ENCODE results near the gene NRXN2.
A peak's percentile ranks its signal among the peaks of the same experiment; 100 is the strongest.

Gene NRXN2

DNA sequence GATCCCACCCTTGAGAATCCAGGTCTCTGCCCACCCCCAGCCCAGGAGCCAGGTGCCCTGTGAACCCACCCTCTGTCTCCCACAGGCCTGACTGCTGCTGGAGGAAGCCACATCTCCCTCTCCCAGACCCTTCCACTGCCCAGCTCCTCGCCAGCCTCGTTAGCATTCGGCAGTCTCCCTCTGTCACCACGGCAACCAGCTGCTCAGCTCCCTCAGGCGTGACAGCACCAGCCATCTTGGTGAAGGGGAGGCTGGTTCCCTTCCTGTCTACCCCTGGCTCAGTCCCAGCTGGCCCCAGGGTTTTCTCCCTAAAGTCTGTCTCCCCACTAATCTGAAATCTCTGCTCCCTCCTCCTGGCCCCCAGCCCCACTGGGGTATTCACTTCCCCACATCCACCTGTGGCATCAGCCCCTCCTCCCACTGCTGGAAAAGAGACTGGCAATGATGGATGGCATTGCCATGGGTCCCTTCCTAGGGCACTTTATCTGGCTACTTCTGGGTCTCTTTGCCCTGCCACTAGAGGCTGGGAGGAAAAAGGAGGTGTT is 28.1 kb downstream of the NRXN2 start:
- no peak for DNase-seq

DNA sequence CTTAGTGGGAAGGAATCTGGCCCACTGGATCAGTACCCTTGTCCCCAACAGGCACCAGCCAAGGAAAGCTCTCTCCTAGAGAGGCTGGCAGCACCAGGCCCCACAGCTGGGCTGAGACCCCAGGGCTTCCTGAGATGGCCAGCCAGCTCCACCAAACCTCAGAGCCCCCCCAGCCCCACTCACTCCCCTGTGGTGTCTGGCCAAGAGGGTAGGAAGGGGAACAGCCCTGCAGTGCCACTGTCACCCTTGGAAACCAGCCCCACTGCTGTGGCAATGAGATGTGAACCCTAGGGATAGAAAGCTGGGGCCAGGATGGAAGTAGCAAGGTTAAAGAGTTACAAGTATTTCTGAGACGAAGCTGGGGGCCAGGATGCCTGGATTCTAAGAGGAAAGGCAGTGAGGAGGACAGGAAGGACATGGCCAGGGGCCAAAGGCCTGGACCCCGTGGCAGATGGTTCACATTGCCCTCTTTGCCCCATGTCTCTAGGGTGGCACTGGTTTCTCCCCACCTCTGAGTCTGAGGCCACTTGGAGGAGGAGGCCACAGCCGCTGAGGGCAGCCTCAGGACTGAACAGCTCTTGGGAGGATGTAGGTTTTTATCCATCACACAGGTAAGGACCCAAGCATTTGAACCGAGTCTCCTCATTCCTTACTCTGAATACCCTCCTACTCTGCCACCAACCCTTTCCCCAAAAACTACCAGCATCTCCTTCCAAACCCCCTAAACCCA is 28.8 kb downstream of the NRXN2 start:
- DNase-seq, result no peak

DNA sequence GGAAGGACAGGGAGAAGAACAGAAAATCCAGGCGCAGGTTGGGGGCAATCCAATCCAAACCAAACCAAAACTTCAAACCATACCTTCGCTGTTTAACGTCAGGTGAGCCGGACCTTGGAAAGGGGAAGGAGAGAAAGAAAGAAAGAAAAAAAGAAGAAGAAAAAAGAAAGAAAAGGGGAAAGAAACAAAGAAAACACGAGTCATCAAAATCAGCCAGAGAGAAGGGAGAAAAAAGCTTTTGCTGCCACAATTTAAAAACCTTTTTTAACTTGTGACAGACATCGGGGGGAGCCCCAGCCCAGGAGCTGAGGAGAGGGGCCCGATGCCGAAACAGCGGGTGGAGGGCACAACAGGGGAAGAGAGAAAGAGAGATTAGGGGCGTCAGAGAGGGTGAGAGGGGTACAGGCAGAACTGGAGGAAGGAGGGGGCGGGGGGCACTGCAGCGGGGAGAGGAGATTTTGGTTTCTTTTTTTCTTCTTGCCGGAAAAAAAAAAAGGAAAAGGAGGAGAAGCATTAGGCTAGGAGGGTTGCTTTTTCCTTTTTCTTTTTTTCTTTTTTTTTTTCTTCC is 30.1 kb downstream of the NRXN2 start:
- no peak for DNase-seq

DNA sequence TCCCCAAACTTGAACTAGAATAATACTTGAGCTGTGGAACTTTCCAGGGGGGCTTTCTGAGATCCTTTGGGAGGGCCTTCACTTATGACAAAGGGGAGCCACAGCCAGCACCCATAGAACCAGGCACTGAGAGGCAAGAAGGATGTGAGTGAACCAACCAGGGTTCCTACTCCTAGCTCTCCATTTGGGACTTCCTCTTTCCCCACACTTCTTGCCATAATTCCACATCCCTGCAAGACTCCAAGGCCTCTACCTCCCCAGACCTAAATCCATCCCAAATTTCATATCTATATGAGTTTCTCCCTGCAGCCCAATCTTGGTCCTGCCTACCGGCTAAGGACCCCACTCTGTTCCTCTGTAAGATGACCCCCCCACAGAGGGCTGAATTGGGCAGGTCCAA is 31.5 kb downstream of the NRXN2 start:
- DNase-seq, result no peak

DNA sequence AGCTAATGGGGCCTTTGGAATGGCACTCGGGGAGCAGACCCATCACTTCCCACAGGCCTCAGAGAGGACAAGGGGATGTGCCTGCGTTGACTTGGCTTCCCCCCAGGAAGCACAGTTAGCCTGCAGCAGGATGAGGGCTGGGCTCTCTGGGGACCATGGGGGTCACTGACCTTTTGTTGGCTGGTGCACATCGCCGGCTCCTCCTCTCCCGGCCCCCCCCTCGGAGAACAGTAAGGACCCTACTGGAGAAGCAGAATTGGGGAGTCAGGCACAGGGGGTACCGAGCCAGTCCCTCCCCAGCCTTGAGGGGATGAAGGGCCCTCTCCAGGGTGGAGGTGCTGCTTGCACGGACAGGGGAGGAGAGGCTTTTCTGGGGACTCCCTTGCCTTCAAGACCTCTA is 32.8 kb downstream of the NRXN2 start:
- DNase-seq, result no peak

DNA sequence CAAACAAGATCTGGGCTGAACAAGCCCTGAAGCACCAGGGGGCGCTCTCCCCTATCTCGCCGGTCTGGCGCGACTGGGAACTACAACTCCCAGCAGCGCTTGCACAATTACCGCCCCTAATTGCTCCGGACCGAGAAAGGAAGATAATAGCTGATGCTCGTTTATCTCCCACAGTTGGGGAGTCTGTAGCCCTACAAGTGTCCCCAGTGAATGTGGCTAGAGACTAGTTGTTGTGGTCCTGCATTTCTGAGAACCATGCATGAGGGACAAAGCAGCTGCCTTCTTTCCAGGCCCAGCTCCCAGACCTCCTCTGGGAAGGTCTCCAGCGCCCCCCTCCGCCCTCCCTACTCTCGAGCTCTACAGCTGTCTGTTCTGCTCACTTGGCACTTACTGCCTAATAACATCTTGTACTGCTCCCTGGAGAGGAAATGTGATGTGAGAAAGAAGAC is 34.4 kb downstream of the NRXN2 start:
- peak; percentile 88 for DNase-seq

DNA sequence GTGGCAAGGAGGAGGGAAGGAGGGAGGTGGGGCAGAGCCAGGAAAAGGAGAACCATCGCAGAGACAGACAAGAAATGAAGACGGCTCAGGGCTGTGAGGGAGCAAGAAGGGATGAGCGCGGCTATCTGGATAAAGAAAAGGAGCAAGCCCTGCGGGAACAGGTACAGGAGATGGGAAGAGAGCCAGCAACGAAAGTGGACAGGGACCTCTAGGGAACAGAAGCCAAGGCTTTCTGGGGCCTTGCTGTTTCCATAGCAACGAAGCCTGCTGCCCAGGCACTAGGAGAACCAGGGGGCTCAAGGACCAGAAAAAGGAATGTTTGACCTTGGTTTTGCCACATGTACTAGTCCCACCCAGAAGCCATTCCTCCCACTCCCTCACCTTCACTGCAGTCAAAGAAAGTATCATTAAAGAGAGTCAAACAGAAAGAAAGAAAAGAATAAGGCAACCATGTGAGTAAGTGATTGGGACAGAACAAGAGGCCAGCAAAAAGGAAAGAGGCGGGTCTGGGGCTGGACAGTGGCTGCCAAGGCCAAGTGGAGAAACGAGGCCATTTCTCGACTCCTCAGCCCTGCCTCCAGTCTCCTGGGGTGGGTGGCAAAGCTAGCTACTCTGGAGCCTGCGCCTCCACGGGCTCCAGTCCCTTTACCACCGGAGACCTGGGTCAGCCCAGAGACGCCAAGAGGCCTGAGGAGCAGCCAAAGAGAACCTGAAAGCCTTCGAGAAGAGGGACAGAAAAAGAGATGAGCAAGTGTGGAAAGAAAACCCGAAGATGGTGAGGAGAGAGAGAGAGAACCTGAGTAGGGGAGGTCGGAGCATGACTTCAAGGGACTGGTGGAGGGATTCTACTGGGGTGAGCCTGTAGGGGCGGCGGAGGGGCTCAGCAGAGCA is 35.1 kb downstream of the NRXN2 start:
- DNase-seq, result no peak

DNA sequence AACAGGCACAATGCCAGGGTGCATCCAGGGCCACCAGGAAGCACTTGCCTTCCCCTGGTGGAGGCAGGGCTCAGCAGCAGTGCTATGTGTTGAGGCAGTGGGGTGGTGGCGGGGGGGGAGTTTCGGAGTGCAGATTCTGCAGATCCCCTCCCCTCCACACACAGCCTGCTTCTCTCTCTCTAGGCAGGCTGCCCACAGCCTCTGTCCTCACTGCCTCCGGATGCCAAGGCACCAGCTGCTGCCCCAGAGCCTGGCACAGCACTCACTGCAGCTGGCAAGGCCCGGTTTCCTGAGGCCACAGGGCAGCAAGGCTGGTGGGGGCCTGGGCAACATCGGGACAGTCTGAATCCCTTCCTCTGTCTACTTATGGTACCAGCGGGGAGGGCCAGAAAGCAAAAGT is 35.8 kb downstream of the NRXN2 start:
- no peak for DNase-seq

DNA sequence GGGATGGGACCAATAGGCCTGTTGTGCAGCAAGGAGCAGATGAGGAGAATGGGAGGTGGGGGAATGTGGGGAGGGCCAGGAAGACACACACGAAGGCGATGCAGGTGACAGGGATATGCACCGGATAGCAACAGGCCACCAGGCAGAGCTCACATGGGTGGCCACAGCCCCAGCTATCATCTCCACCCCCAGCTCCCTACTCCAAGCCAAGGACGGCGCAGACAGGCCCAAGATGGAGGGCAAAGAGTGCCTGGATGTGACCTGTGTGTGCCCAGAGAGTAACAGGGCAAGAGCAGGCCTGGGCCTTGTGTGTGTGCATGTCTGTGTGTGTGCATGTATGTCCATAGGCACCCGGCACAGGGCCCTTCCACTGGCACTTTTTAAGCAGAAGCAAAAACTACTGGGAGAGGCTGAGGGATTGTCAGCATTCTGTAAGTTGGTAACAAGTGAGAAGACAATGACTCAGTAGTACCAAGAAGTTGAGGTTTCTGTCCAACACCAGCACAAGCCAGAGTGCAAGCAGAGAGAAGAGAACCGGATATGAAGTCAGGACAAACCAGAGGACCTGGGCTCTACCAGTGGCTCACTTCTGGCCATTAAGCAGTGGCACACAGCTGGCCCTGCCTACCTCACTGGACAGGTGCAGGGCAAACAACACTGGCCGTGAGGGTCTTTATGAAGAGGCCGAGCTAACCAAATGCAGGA is 36.4 kb downstream of the NRXN2 start:
- no peak for DNase-seq

DNA sequence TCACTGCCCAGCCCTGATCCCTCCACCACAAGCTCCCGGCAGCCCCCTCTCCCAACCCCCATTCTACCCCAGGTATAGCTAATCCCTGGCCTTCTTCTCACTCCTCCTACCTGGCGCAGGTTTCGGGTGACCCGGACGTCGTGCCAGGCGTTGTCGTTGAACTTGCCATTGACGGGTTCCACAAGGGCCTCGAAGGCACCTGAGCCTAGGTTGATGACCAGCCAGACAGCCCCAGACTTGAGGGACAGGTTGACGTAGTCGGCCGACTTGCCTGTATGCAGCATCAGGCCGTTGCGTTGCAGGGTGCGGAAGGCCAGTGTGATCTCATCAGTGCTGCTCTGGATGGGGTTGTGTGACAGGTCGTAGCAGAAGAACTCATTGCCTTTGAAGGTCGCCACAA is 37.5 kb downstream of the NRXN2 start:
- no peak for DNase-seq

DNA sequence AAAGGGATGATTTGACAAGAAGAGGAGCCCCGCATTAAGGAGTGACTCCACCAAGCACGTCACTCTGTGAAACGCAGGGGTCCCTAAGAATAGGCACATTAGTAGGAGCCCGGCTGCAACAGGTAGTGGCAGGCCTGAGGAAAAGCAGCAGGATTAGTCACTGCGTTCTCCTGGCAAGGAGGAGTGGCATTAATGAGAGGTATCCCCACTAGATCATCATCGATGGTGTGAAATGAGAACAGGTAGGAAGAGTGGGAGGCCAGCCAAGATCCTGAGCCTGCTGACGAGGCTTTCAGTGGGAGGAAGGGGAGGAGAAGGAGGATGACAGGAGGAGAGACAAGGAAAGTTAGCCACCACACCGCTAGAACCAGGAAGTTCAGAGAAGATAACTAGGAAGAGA is 38.6 kb downstream of the NRXN2 start:
- DNase-seq, result no peak

DNA sequence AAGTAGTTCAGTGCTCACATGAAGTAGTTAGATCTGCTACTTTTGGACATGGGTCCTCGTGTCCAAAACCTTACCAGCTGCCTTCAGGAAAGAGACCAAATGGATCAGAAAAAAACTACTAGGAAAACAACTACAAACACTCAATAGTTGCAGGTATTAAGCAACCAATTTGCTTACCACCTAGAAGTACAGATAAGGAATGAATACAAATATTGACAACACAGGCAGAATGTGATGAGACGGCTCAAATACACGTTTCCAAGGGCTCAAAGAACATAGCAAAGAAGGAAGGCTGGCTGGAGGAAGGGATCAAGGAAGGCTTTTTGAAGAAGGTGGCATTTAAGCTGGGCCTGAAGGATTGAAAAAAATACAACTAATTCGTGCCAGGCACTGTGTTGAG is 41.8 kb downstream of the NRXN2 start:
- DNase-seq, result no peak

DNA sequence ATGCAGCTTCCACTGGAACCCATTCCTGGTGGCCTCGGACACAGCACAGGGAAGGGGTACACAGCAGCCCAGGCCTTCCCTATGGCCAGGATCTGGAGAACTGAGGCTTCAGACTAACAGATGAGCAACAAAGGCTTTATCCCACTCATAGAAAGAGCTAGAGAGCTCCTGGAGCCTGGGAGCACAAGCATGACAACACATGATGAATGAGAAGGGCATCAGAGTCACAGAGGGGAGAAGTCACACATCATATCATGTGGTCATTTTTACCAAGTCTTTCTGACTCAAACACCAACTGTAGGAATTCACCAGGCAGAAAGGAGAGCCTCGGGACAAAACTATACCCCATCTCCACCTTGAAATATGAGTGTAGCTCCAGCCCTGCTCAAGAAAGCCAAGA is 43.2 kb downstream of the NRXN2 start:
- no peak for DNase-seq

DNA sequence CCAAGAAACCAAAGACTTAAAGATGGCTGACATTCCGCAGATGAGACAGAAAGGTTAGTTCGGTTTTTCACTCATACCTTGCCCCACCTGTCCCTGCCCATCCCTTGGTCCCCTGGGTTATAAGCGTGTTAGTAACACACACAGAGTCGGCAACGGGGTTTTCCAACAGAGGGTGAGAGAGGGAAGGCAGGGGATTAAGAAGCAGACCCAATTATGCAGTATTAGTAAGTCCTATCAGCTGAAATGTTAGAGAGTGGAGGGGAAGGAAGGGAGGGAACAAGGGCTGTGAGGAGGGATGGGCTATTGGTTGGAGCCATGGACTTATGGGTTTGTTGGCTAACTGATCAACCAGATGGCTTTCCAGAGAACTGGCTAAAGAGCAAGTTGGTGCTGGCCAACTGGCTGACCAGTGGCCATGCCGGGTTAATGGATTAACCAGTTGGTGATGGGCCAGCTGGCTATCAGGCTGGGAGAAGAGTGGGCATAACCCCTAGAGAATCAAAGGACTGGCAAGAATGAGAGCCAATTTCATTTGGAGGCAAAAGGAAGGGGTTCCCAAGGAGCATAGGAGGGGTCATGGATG is 45.5 kb downstream of the NRXN2 start:
- no peak for DNase-seq

DNA sequence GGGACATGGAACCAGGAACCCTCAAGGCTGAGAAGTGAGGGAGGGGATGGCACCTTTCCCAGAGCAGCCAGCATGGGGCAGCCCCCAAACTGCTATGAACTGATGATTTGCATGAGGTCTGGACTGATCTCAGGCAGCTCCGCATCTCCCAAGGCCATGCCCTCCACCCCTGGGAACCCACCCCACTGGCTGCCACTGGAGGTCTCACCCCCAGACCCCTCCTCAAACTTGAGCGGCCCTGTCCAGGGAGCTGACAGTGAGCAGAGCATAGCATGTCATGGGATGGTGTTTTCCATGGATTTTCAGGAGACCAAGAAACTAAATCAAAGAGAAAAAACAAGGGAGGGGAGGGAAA is 46.8 kb downstream of the NRXN2 start:
- no peak for DNase-seq

DNA sequence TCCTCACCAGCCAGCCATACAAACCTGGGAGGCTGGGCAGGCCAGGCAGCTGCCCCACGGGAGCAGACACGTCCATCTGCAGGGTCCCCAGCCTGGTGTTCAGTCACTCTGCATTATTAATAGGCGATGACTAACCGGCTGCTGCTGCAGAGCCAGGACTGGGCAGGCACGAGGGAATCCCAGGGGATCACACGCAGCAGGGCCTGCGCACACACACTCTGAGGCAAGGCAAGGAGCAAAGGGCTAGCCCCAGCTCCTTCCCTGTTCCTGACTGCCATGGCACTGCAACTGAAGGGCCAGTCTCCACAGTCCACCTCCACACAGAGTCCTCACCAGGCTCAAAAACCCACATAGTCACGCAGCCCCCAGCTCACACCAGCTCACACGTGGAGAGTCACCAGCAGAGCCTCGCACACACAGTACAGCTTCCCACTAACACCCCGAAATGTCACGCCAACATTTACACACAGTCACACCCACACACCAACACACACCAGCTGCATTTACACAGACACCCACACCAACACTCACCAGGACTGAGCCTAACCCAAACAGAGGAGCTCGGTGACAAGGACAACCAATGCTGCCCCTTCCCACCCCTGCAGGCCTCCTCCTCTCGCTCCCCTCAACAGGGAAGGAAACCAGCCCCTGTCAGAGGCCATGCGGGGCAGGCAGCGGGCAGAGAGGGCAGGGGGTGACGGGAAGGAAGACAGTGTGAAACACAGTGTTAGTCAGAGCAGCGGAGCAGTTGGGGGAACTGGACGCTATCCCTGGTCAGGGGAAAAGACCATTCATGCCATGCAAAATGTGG is 47.3 kb downstream of the NRXN2 start:
- no peak for DNase-seq

DNA sequence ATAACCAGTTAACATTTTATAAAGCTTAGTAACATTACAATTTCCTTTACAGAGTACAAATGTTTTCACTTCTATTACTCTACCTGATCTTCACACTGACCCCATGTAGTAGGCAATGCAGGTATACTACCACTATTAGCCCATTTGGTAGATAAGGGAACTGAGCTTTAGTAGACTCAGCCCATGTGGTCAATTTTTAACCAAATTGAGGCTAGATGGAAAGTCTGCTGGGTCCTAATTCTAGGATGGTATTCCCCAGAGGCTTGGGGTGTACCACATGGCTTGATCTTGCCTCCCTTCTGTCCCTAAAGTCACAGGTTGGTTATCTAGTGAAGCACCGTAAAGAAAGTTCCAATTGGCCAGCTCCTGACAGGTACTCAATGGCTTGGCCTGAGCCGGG is 48.2 kb downstream of the NRXN2 start:
- DNase-seq, result no peak

DNA sequence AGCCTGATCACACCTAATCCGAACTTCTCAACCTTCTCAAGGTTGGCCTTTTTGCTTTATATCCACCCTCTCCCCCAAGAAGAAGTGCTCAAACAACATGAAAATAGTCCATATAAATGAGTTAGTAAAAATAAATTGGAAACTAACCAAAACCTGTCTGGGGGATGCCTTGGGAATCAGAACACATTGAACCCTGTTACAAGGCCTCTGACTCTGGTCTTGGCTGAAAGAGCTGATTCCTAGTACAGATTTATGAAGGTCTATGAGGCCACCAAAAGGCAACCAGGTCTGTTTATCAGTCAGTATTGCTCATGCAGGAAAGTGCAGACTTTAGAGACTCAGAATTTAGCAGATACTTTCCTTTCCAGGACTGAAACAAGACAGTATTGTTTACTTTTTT is 49.7 kb downstream of the NRXN2 start:
- no peak for DNase-seq

DNA sequence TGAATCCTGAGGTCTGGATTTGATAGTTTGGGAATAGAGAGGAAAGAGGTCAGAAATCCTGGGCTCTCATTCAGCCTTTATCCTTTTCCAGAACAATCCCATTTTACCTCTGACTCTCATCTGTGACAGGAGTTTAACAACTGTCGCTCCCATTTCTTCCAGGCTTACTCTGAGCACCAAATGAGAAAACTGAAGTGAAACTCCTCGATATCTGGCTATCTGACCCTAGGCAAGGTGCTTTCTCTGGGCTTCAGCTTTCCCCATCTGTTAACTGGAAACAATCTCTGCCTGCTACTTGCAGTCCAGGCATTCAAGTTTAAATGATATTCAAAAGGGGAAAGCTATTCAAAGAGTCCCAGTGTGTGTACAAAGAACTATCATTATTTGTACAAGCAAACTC is 50.1 kb downstream of the NRXN2 start:
- no peak for DNase-seq

DNA sequence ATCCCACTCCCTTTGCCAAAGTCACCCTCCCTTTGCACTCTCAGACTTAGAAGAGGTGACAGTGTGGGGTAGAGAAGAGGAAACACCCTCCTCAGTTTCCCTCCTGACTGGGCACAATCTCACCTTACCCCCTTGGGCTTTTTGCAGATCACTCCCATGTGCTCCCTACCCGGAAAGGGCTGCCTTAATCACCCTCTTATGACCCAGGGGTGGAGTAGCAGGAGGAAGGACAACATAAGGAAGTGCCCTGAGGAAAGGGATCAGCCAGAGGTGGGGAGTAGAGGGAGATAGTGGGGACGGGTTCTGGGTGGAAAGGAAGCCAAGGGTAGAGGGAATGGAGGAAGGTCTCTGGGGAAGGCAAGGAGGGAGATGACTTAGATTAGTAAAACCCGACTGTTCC is 52.0 kb downstream of the NRXN2 start:
- no peak for DNase-seq

DNA sequence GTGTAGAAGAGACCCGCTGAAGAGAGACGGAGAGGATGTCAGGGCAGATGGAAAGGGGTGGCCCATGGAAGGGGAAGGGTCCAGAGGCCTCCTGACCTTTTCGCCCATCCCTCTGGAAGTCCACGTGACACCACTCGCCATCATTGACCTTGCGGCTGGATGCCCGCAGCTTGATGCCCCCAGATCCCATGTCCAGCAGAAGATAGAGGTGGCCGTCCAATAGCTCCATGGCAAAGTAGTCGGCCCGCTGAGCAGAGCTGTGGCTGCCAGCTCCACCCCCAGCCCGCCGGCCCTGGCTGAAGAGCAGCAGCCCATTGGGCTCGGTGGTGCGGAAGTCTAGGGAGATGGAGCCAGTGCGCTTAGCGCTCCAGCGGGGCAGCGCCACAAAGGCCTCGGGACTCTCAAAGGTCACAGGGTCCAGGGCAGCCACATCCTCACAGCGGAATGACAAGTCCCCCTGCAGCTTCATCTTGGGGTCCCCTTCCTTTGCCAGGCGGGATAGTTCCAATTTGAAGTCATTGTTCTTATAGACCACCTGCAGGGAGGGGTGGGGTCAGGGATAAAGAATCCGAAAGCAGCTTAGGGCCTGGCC is 55.7 kb downstream of the NRXN2 start:
- no peak for DNase-seq

DNA sequence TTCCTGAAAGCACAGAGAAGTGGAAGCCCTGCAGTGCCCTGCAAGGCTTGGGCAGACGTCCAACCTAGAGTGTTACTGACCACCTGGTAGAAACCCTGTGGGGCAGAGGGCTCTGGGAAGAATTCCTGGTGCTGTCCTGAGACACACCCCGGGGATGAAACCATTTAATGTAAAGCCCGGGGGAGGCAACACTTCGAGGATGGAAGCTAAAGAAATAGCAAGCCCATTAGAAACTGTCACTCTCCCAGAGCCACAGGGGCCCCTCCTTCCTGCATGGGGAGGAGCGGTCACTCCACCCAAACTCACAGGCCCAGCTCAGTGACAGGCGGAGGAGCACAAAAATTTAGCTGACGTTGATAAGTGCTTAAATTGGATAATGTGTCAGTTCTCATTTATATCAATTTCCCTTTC is 57.6 kb downstream of the NRXN2 start:
- no peak for DNase-seq
